ENCODE measurements around the gene DDC.

Gene DDC

GRCh38 chr7:50450590-50451032, 114.6 kb downstream of the DDC start:
- DNase-seq = no peak

GRCh38 chr7:50449881-50450589, 115.2 kb downstream of the DDC start, which contains the start of gene FIGNL1:
FIGNL1 (minus strand) TSS chr7:50450350; CDS start chr7:50447287, 3,063 bp downstream.
- DNase-seq = peak; percentile 75

GRCh38 chr7:50449501-50449880, 115.7 kb downstream of the DDC start:
- no peak for DNase-seq

- no peak for DNase-seq
These were observed 116.4 kb downstream of the DDC start for GRCh38 chr7:50448823-50449222.

GRCh38 chr7:50446542-50446960, 118.7 kb downstream of the DDC start:
- DNase-seq = no peak

GRCh38 chr7:50436133-50436806, 128.9 kb downstream of the DDC start:
- no peak for DNase-seq

- DNase-seq = no peak
These were observed 133.4 kb downstream of the DDC start for GRCh38 chr7:50431722-50432305.

- DNase-seq = no peak
These were observed 133.9 kb downstream of the DDC start for GRCh38 chr7:50431316-50431715.

GRCh38 chr7:50428911-50429310, 136.3 kb downstream of the DDC start:
- DNase-seq = no peak

- no peak for DNase-seq
These were observed 137.7 kb downstream of the DDC start for GRCh38 chr7:50427518-50427917.

GRCh38 chr7:50426280-50427045, 138.7 kb downstream of the DDC start:
- DNase-seq = no peak

GRCh38 chr7:50425318-50425717, 139.9 kb downstream of the DDC start:
- DNase-seq = no peak

GRCh38 chr7:50423860-50424259, 141.3 kb downstream of the DDC start:
- no peak for DNase-seq

- DNase-seq = no peak
These were observed 142.3 kb downstream of the DDC start for GRCh38 chr7:50422858-50423257.

GRCh38 chr7:50421043-50421442, 144.2 kb downstream of the DDC start:
- no peak for DNase-seq

GRCh38 chr7:50418526-50419290, 146.5 kb downstream of the DDC start:
- no peak for DNase-seq

GRCh38 chr7:50418086-50418515, 147.1 kb downstream of the DDC start:
- DNase-seq = no peak

- DNase-seq = no peak
These were observed 148.6 kb downstream of the DDC start for GRCh38 chr7:50416527-50417182.

- DNase-seq = no peak
These were observed 149.3 kb downstream of the DDC start for GRCh38 chr7:50415844-50416364.

GRCh38 chr7:50413561-50413960, 151.6 kb downstream of the DDC start:
- DNase-seq = no peak

- no peak for DNase-seq
These were observed 152.2 kb downstream of the DDC start for GRCh38 chr7:50412973-50413372.

- DNase-seq = no peak
These were observed 153.9 kb downstream of the DDC start for GRCh38 chr7:50411332-50411731.
